Jurkat, Clone E6-1 (cell line): Measurements from ENCODE around the gene CD96.
"Not testable (repeated sequence)": the region's sequence is repeated elsewhere in the genome, so short reads cannot be mapped to it uniquely, and the experiment has no call there.

Experiments
- DNase-seq: peaks from one replicate; pipeline ENCODE4 v3.0.0-alpha.2; 2011; ENCODE audit warnings: low read depth, low spot score
- H3K4me3 ChIP-seq: 2 replicates; pipeline ENCODE4 v1.5.1; 2011; ENCODE audit warnings: mild to moderate bottlenecking, low read length, control low read depth, moderate library complexity

Gene CD96

DNA sequence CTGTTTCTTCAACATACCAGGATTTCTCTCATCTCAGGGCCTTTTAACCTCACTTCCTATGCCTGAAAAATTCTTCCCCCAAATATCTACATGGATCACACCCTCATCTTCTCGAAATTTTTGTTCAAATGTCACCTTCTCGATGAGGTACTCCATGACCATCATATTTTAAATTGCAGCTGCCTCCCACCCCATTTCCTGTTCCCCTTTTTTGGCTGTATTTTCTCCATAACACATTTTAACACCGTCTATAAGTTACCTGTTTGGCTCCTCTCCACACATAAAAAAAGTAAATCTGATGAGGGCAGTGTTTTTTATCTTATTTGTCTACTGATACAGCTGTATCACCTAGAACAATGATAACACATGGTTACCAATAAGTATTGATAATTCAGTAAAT, 73.9 kb downstream of the CD96 start:
- no peak for DNase-seq

DNA sequence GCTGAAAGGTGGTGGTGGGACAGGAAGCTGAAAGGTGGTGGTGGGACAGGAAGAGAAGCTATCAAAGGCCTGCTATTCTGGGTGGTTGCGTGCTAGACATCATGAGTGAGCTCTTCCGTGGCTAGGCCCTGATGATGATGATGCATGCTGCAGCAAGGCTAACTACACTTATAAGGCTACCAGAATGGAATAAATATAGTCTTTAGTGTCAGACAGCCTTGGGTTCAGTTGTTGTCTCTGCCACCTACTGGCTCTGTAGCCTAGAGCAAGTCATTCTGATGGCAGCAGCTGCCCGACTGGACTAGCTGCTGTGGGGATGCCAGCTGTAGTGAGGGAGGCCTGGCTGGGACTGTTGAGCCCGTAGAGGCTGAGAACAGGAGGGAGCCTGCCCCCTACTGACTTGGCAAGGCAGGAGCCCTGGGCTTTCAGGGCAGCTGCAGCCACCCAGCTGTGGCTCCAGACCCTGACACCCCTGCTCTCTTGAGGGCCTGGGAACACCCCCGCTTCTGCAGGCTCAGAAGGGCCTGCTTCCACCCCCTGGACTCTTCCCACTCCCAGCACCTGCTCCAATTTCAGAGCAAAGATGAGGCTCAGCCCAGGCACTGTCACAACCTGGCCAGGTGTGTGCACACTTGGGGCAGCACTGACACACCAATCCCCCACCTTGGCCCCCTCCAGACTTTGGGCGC, 74.6 kb downstream of the CD96 start:
- peak; percentile 74 for DNase-seq
- no peak overlapping the region for H3K4me3 ChIP-seq

More for the DNA sequence above, 73.9 kb downstream of the CD96 start:
- no peak overlapping the region for H3K4me3 ChIP-seq

DNA sequence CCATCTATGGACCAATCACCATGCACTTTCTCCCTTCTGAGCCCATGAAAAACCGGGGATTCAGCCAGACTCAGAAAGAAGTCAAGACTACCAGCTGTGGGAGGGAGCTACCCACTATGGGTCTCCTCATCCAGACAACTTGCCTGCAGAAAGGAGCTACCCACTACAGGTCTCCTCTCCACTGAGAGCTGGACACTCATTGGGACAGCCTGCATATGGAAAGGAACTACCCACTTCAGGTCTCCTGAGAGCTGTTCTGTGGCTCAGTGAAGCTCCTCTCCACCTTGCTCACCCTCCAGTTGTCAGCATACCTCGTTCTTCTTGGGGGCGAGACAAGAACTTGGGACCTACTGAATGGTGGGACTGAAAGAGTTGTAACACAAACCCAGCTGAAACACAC, 75.4 kb downstream of the CD96 start:
- no peak for DNase-seq
- no peak overlapping the region for H3K4me3 ChIP-seq

DNA sequence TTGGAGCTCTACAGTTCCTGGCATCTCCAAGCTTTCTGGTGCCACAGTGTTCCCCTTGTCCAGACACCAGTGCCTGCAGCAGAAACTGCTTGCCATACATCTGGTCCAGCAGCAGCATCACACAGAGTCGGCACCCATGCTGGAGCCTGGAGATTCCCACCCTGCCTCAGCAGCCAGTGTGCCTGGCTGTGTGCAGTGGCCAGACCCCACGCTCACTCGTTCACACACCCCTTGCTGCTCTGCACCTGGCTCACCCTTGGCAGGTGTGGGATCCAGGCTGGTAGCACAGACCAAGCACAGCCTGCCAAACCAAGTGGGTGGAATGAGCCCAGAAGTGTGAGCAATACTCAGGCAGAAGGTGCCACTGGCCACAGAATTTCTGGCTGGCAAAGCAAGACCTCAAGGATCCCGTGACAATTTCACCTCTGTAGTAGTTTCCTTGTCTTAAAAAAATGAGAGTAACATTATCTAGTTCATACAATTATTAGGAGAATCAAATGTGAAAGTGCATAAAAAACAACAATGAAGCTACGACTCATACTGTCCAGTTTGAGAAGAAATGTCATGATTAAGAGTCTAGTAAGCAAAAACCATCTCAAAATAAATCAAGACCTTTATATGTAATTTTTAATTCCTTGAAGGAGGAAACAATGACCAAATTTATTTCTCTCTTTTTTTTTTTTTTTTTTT, 76.1 kb downstream of the CD96 start:
- no peak for DNase-seq
- no peak overlapping the region for H3K4me3 ChIP-seq

DNA sequence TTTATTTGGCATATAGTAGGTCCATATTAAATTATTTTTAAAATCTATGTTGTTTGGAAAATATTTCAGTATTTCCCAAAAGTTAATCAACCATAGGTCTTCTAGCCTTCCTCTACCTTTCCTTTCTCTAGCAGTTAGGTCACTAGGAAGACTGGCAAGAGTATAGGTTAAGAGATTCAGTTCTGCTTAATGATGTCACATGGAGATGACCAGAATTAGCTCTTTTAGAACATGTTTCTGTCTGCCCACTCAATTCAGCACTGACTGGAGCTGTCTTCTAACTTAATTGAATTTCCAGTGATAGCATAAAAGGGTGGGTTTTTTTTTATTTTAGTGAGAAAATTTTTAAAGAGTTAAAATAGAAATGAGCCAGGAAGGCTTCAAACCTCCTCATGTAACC, 76.9 kb downstream of the CD96 start:
- no peak for DNase-seq
- H3K4me3 ChIP-seq = no peak overlapping the region

DNA sequence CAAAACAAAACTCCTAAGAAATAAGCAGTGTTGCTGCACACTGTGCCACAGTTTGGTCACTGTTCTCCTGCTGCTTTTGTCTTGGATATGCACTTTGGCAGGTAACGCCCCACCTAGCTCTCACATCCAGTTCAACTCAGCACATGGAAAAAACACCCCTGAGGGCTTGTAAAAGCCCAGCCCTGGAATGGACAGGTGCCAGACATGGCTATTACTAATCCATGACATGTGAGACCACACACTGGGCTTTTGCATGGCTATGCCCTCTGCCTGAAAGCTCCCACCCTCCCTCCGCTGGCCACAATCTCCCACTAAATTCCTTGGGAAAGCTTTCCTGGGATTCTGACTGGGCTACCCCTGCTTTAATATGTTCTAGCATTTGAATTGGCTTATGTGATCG, 77.8 kb downstream of the CD96 start:
- no peak for DNase-seq
- H3K4me3 ChIP-seq = no peak overlapping the region

DNA sequence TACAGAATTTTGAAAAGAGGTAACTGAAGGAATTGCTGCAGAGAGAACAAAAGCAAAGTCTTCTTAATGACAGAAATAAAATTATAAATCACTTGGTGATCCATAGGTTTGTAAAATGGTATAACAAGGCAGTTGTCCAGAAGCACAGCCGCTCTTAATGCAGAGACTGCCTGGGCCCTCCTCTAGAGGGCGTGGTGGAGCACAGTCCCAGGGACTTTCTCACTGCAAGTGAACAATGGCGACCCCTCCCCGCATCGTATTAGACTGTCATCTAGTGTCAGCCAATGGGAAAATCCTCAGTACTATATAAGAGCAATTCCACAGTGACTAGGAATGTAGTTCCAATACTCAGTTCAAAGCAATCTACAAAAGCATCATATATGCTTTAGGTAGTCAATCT, 79.5 kb downstream of the CD96 start:
- no peak for DNase-seq
- H3K4me3 ChIP-seq = no peak overlapping the region

DNA sequence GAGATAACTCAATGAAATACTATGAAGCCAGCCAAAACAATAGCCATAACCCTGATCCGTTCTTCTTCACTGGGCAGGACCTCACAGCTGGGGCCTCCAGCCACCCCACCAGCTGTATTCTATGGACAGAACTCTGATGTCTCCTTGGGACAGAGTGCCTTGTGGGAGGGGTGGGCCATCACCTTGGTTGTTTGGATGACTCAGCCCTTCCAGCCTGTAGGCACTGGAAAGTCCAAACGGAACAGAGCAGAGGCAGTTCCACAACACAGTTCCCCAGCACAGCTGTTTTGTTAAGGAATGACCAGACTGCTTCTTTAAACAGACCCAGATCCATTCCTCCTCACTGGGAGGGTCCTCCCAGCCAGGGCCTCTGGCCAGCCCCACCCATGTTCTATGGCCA, 85.1 kb downstream of the CD96 start:
- no peak for DNase-seq
- no peak overlapping the region for H3K4me3 ChIP-seq

DNA sequence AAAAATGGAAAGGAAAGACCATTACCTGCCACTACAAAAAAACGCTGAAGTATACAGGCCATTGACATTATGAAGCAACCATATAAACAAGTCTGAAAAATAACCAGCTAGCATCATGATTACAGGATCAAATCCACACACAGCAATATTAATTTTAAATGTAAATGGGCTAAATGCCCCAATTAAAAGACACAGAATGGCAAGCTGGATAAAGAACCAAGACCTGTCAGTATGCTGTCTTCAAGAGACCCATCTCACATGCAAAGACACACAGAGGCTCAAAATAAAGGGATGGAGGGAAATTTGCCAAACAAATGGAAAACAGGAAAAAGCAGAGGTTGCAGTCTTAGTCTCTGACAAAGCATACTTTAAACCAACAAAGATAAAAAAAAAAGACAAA, 87.0 kb downstream of the CD96 start:
- DNase-seq, H3K4me3 ChIP-seq: not testable (repeated sequence)

DNA sequence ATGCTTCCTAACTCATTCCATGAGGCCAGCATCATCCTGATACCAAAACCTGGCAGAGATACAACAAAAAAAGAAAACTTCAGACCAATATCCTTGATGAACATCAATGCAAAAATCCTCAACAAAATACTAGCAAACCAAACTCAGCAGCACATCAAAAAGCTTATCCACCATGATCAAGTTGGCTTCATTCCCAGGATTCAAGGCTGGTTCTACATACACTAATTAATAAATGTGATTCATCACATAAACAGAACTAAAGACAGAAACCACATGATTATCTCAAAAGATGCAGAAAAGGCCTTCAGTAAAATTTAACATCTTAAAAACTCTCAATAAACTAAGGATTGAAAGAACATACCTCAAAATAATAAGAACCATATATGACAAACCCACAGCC, 88.6 kb downstream of the CD96 start:
- not testable (repeated sequence) for DNase-seq, H3K4me3 ChIP-seq

DNA sequence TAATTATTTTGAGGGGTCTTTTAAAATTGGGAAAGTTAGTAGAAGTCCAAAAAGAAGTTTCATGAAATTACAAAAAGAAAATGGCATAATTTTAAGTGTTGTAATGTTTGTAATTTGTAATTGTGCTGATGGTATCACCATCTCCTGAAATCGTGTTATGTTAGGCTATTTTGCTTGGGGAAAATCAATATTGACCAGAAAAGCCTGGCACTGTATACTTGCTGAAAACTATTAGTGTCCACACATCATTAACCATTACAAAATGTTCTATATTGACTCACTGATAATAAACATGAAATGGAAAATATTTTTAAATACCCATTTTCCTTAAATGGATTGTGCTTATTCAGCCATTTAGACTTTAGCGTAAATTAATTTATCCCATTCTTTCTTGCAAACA, 93.4 kb downstream of the CD96 start:
- no peak for DNase-seq
- H3K4me3 ChIP-seq = no peak overlapping the region

DNA sequence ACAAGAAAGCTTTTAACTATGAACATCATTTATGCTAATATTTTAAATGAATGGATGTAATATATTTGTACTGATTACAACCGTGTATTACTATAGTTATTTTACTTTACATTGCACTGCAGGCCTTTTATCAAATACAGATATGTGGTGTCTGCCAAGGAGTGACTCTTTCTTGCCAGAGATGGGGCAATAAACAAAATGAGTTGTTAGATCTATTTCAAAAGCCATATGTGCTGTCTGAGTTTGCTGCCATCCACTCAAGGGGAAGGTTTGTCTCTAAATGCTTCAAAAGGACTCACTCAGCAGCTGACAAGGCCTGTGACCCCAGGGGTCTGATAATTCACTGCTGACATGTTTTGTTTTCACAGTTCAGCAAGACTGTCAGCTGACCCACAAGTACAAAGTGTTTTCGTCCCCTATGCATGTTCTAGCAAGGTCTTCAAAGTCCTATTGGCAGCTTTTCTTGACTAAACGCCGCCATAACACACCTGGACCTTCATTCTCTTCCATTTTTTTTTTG, 94.4 kb downstream of the CD96 start:
- no peak overlapping the region for H3K4me3 ChIP-seq
- no peak for DNase-seq

DNA sequence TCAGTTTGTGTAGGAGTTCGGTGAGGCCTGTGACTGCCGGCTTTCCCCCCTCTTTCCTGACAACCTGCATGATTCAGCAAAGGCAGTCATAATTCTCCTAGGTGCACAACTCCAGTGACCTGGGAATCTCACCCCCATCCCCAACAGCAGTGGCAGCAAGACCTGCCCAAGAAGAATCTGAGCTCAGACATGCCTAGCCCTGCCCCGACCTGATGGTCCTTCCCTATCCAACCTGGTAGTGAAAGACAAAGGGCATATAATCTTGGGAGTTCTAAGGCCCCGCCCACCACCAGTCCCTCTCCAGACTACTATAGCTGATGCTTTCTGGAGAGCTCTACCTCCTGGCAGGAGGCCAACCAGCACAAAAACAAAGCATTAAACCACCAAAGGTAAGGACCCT, 97.3 kb downstream of the CD96 start:
- DNase-seq = no peak
- H3K4me3 ChIP-seq = no peak overlapping the region

DNA sequence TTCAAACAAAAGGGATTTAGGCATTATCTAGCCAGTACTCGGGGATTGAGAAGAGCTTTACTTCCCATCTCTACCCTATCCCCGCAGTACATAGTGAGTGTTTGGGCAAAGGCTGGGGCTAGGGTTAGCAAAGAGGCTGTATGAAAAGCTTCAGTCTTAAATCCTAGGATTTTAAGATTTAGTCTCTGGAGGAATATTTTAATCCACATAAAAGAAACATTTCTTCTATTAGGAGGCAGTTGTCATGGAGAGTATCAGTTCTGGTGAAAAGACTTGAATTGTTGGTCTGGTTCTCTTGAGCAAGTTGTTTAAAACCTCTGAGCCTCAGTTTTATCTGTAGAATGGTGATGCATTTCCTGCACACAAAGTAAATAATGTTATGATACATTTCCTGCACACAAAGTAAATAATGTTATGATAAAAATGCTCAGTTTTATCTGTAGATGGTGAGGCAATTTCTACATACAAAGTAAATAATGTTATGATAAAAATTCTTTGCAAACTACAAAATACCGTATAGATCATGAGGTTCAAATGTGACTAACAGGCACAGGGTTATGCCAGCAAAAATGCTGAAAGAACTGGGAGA, 107.1 kb downstream of the CD96 start:
- H3K4me3 ChIP-seq = no peak overlapping the region
- no peak for DNase-seq

DNA sequence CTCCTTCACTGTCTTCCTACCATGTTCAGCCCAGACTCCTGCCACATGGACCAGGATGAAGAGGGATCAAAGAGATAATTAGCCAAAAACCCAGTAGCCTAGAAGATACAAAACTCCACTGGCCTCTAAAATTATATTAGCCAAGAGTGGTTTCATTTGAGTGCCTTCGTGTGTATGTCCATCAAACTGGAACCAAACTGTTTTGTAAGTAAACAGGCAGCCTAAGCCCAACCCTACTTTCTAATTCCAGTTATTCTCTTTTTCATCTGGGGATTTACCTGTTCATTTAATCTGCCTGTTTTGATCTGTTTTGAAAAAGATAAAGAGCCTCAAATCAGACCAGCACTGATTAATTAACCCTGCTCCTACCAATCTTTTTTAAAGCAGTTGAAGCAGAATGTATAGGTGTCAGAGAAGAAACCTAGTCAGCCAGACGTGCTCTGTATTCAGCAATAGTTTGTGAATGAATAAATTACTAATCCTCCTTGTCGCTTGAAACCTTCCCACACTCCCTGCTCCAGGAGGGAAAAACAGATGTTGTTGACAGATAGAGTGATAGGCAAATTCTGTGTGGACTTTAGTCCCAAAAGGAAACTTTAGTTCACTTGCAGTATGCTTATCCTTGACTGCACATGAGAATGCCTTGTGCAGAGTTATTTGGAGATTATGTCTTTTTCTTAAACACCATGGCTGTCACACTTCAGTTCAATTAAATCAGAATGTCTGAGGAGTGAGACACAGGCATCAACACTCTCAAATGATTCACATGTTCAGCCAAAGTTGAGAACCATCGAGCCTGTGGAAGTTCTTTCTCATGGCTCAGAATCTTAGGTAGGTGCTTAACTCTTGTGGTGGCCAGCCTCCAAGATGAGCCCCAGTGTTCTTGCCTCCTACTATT, 108.6 kb downstream of the CD96 start:
- H3K4me3 ChIP-seq = no peak overlapping the region
- DNase-seq = no peak

DNA sequence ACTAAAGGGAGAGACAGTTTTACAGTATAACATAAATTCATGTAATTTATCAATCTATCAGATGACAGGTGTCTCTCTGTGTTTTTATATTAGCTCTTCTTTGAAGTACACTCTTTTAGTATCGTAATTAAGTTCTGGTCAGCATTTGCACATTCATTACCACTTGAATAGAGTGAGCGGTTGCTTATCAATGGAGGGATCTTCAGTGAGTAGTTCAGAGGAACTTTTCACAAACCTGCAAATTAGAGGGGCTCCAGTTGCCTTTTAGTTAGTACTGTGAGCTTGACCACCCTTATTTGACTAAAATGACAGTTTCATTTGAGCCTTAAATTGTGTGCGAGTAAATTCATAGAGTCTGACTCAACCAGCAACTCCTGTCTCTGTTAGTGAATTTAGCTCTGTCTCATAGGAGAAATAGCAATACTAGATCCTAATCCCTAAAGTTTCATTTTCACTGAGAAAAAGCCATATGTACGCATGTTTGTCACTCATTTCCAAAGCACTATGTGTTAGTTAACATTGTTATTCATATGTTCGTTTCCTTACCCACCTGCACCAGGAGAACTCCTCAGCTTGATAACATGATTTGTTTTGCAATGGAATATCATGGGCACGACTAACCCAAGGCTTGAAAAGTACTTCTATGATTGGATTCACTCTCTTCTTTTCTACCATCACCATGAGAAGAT, 110.6 kb downstream of the CD96 start:
- DNase-seq = no peak
- H3K4me3 ChIP-seq = no peak overlapping the region

DNA sequence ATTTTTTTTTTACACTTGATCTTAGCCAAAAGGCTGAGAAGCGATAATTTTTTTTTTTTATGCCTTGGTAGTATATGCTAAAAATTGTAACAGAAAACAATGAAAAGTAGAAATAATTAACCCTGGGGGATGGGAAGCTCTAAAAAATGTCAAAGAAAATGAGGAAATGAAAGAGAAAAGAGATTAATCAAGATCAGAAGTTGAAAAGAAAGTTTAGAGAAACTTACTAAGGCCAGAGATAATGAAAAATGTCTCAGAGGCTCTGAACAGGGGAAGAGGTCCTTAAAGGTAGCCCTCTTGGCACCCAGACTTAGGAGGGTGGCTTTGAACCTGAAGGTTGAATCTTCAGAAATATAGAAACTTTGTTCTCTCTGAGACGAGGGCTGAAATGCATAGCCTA, 111.8 kb downstream of the CD96 start:
- no peak overlapping the region for H3K4me3 ChIP-seq
- no peak for DNase-seq

DNA sequence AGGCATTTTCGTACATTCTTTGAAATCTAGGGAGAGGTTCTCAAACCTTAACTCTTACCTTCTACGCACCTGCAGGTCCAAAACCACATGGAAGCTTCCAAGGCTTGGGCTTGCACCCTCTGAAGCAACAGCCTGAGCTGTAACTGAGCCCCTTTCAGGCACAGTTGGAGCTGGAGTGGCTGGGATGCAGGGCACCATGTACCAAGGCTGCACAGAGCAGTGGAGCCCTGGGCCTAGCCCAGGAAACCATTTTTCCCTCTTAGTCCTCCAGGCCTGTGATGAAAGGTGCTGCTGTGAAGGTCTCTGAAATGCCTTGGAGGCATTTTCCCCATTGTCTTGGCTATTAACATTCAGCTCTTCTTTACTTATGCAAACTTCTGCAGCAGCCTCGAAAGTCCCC, 120.0 kb downstream of the CD96 start:
- H3K4me3 ChIP-seq = no peak overlapping the region
- no peak for DNase-seq

DNA sequence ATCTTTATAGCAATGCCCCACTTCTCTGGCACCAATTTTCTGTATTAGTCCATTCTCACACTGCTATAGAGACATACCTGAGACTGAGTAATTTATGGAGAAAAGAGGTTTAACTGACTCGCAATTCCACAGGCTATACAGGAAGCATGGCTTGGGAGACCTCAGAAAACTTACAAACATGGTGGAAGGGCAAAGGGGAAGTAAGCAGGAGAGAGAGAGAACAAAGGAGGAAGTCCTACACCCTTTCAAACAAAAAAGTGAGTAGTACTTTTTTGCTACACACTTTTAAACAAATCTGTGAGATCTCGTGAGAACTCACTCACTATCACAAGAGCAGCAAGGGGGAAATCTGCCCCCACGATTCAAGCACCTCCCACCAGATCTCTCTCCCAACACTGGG, 120.9 kb downstream of the CD96 start:
- H3K4me3 ChIP-seq = no peak overlapping the region
- no peak for DNase-seq
